GM19468 (cell line): Measurements from ENCODE around the gene NARS2.

Experiments
- ATAC-seq: cut with Tn5 transposase; IDR thresholded peaks from one replicate; pipeline ENCODE4 v1.9.1; 2021; ENCODE audit warnings: mild to moderate bottlenecking, moderate library complexity, moderate number of reproducible peaks; ENCODE audit not compliant: unreplicated experiment; ENCODE audit errors: extremely low read depth

The NARS2 gene

DNA sequence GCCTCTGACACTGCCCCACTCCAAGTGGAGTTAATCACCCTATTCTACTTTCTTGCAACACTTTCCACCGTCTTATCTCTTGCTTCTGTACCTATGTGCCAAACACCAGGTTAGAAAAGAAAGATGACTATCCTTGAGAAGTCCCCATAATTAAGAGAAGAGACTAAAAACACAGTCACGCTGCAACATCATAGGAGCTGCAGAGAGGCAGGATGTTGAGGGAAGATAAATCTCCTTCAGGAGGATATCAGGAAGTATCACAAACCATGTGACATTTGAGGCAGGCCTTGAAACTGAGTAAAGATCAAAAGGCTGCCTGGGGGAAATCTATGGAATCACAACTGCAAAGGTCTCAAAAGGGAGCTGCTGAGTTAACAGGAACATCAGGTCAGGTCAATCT lies 181.8 kb downstream of the NARS2 start:
- ATAC-seq = no peak

DNA sequence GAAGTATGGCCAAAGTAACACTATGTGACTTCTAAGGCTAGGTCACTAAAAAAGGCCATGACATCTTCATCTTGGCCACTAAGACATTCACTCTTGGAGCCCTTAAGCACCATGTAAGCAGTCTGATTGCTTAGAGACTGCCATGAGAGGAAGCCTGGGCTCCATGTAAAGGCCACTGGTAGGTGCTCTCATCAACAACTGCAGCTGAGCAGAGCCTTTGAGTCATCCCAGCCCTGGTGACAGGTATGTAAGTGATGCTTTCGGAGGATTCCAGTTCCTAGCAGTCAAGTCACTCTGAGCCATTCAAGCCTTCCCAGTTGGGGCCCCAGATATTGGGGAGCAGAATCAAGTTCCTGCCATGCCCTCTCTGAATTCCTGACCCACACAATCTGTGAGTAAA lies 183.2 kb downstream of the NARS2 start:
- ATAC-seq = no peak

DNA sequence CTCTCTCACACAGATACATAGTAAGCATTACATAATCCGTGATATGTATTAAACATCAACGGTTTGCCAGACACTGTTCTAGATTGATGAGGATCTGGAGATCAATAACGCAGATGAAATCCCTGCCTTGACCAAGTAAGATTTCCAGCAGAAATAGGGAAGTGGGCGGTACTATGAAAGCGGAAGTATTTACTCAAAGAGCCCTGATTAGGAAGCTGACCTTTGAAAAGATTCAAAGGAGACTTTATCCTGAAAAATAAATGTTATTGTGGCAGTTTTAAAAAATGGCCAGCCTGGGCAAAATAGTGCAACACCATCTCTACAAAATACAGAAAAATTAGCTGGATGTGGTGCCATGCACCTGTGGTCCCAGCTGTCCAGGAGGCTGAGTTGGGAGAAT lies 183.9 kb downstream of the NARS2 start:
- no peak for ATAC-seq

DNA sequence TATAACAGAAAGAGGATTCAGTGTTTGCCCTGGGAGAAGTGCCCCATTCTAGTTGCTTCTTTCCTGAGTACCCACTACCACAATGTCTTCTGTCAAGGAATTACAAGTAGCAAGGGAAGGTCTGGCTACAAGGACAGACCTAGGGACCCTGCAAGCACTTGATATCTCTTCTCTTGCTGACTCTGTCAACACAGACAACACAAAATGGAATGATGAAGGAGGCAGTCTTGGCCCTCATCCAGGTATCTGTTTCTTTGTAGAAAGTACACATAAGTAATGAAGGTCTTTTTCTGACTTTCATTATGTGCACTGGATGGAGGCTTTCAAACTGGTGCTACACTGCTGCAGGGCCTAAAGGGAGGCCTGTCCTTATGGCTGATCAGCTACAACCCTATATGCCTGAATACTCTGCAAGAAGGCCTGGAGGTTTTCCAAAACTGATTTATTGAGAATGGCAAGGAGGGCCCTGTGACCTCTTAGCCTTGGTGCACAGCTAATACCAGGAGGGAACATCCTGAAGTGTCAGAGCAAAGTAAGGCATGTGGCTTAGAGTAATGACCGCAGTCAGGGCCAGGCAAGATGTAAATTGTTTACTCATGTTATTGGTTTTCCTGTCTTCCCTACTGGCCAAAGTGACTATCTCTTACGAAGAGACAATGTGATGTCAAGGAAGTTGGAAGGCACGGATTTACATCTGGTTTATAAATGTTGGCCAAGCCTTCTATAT lies 188.3 kb downstream of the NARS2 start:
- no peak for ATAC-seq
